ENCODE results near the gene DCC. TPM values are rescaled to one million over a fixed set of nuclear protein-coding genes. Genes with fewer than 3 reads are reported as not detected.

DCC gene, protein sequence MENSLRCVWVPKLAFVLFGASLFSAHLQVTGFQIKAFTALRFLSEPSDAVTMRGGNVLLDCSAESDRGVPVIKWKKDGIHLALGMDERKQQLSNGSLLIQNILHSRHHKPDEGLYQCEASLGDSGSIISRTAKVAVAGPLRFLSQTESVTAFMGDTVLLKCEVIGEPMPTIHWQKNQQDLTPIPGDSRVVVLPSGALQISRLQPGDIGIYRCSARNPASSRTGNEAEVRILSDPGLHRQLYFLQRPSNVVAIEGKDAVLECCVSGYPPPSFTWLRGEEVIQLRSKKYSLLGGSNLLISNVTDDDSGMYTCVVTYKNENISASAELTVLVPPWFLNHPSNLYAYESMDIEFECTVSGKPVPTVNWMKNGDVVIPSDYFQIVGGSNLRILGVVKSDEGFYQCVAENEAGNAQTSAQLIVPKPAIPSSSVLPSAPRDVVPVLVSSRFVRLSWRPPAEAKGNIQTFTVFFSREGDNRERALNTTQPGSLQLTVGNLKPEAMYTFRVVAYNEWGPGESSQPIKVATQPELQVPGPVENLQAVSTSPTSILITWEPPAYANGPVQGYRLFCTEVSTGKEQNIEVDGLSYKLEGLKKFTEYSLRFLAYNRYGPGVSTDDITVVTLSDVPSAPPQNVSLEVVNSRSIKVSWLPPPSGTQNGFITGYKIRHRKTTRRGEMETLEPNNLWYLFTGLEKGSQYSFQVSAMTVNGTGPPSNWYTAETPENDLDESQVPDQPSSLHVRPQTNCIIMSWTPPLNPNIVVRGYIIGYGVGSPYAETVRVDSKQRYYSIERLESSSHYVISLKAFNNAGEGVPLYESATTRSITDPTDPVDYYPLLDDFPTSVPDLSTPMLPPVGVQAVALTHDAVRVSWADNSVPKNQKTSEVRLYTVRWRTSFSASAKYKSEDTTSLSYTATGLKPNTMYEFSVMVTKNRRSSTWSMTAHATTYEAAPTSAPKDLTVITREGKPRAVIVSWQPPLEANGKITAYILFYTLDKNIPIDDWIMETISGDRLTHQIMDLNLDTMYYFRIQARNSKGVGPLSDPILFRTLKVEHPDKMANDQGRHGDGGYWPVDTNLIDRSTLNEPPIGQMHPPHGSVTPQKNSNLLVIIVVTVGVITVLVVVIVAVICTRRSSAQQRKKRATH (N-terminal part only)
- total RNA-seq = not detected in 2 replicates

DNA sequence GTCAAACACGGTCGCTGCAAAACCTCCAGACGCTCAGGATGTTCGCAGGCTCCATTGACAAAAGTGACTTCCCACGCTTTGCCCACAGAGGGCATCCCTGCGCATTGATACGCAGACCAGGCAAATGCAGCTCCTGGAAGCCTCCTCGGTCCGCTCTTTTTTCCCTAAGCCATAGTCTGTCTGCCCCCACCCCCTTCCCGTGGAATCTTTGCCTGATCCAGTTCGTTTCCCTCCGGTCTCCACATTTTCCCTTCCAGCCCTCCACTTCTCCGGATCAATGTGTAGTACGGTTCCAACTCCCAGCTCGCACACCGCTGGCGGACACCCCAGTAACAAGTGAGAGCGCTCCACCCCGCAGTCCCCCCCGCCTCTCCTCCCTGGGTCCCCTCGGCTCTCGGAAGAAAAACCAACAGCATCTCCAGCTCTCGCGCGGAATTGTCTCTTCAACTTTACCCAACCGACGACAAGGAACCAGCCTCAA, at the start of gene DCC:
Gene DCC (plus strand): TSS at position 307 of the 481 bp plus-strand sequence. CDS start 591 bp downstream, outside the sequence.

Small RNAs within 50 kb of the gene (small RNA-seq; reads per million reads assigned to genes)
- gene AC011155.1 = not detected
- gene MIR4528 = not detected
